Liver (tissue), 3 donors: ENCODE results near the gene PSME2.

Experiments used
- ATF3 ChIP-seq: IDR thresholded peaks from 2 replicates; pipeline ENCODE4 v1.6.1; 2016; ENCODE audit warnings: antibody characterized with exemption
- CTCF ChIP-seq: fragments of 150-350 bp; IDR thresholded peaks from 2 replicates; pipeline ENCODE4 v1.5.1; 2017; ENCODE audit warnings: improper control_type of control experiment, low read depth, low read length; ENCODE audit not compliant: missing input control
- EGR1 ChIP-seq, 2 donors: IDR thresholded peaks; 2 replicates each; pipeline ENCODE4 v1.6.1; 2016 to 2018; ENCODE audit warnings: antibody characterized with exemption in 2 of 2, low read depth in 2 of 2
- REST ChIP-seq: IDR thresholded peaks from 2 replicates; pipeline ENCODE4 v1.6.1; 2016; ENCODE audit warnings: antibody characterized with exemption, mild to moderate bottlenecking
- TAF1 ChIP-seq: conservative IDR thresholded peaks from 2 replicates; pipeline ENCODE4 v1.6.1; 2016; ENCODE audit warnings: antibody characterized with exemption, mild to moderate bottlenecking
- YY1 ChIP-seq: IDR thresholded peaks from 2 replicates; pipeline ENCODE4 v1.6.1; 2016; ENCODE audit warnings: antibody characterized with exemption, mild to moderate bottlenecking
- donor health status: healthy.
- donor health status: healthy.

- TF ChIP-seq CTCF (no peak), YY1 (no peak), REST (no peak), EGR1 (IDR thresholded peaks at IDR 0.05; ENCODE audit: low read depth in 2 of 2) (no peak), ATF3 (no peak), TAF1 (no peak)
These were observed 43.0 kb downstream of the PSME2 start for GRCh38 chr14:24103451-24103850.
